ENCODE results near the gene PDCD7.

GRCh38 chr15:65097651-65098263 is 35.9 kb downstream of the PDCD7 start:
- no peak for TF ChIP-seq CTCF (IDR thresholded peaks at IDR 0.05 in 2 of 3, conservative IDR thresholded peaks at IDR 0.05 in 1 of 3; ENCODE audit: borderline replicate concordance in 1 of 3, insufficient read depth in 1 of 3, low read depth in 2 of 3, low read length in 2 of 3)
- TF ChIP-seq RAD21 (IDR thresholded peaks at IDR 0.05; ENCODE audit: low read depth) = no peak
- TF ChIP-seq JUND (IDR thresholded peaks at IDR 0.05) = no peak
- no peak for TF ChIP-seq POLR2AphosphoS5 (IDR thresholded peaks at IDR 0.05; ENCODE audit: low read depth, low read length)
- no peak for TF ChIP-seq CEBPB (IDR thresholded peaks at IDR 0.05; ENCODE audit: low read depth)
- no peak for TF ChIP-seq CBX3 (IDR thresholded peaks at IDR 0.05; ENCODE audit: low read depth)
- TF ChIP-seq POLR2A (IDR thresholded peaks at IDR 0.05; ENCODE audit: borderline replicate concordance, extremely low read depth, insufficient read depth, insufficient read length) = no peak
- no peak for TF ChIP-seq TCF7L2 (IDR thresholded peaks at IDR 0.05; ENCODE audit: borderline replicate concordance, extremely low read depth, insufficient read depth, insufficient read length)
- no peak for TF ChIP-seq YY1 (IDR thresholded peaks at IDR 0.05; ENCODE audit: extremely low read depth, insufficient replicate concordance, low read depth, low read length)
- TF ChIP-seq ATF3 (IDR thresholded peaks at IDR 0.05) = no peak
- TF ChIP-seq ZBTB33 (IDR thresholded peaks at IDR 0.05; ENCODE audit: extremely low read depth, insufficient replicate concordance, low read length) = no peak
- TF ChIP-seq ELF1 (IDR thresholded peaks at IDR 0.05; ENCODE audit: borderline replicate concordance, low read depth) = no peak
- TF ChIP-seq EZH2 (IDR thresholded peaks at IDR 0.05) = no peak
- TF ChIP-seq ZFX (IDR thresholded peaks at IDR 0.05) = no peak
